GM10248 (cell line): ENCODE data around the gene ARHGAP15.

Source experiments
- CTCF ChIA-PET: fragments of 300-600 bp; sonication (Branson Sonifier 250); formaldehyde crosslinking; extraction: SDS; loops from one replicate; lab custom pipeline; 2021; ENCODE audit warnings: antibody characterized with exemption; lab: Yijun Ruan, JAX
- POLR2A ChIA-PET: fragments of 350-650 bp; sonication (Branson Sonifier 250); formaldehyde crosslinking; extraction: SDS; loops from one replicate; lab custom pipeline; 2020; ENCODE audit warnings: antibody characterized with exemption; lab: Yijun Ruan, JAX
- DNase-seq: peaks from one replicate; pipeline ENCODE4 v3.0.0; 2012; ENCODE audit errors: extremely low spot score
- CTCF ChIP-seq: IDR thresholded peaks from 2 replicates; pipeline ENCODE4 v1.5.1; 2012; ENCODE audit warnings: mild to moderate bottlenecking, low read depth; ENCODE audit errors: extremely low read depth, missing control alignments, control extremely low read depth

The ARHGAP15 gene

GRCh38 chr2:143685421-143686078 is 556.3 kb downstream of the ARHGAP15 start:
- POLR2A ChIA-PET = interaction anchor here (0.6 kb wide), 1 partner anchor 137 kb away, joined by 3 read pairs; no protein-coding TSS in a partner anchor
- no peak for DNase-seq
- CTCF ChIA-PET = interaction anchor here (0.8 to 1.8 kb wide), 5 partner anchors 9 to 67 kb away, joined by 3 to 6 read pairs (median 3); no protein-coding TSS in a partner anchor
- no peak for TF ChIP-seq CTCF

- peak; percentile 24 for TF ChIP-seq CTCF
- ChIA-PET CTCF (interaction anchor here (0.7 to 1.6 kb wide), 10 partner anchors 8 to 78 kb away, joined by 3 to 4 read pairs (median 3); no protein-coding TSS in a partner anchor), POLR2A (no interaction called here)
- peak; percentile 24 for DNase-seq
Measured at GRCh38 chr2:143686585-143687164, 557.5 kb downstream of the ARHGAP15 start.

GRCh38 chr2:143688248-143688647 is 559.0 kb downstream of the ARHGAP15 start:
- no peak for TF ChIP-seq CTCF
- ChIA-PET CTCF (interaction anchor here (3.2 kb wide), 1 partner anchor 10 kb away, joined by 10 read pairs; no protein-coding TSS in a partner anchor), POLR2A (no interaction called here)

GRCh38 chr2:143688815-143689214 is 559.6 kb downstream of the ARHGAP15 start:
- POLR2A ChIA-PET = no interaction called here

More at GRCh38 chr2:143688248-143688647, 559.0 kb downstream of the ARHGAP15 start:
- DNase-seq = no peak

GRCh38 chr2:143689541-143689940 is 560.3 kb downstream of the ARHGAP15 start:
- CTCF ChIA-PET = interaction anchor here (0.9 to 3.2 kb wide), 3 partner anchors 9 to 19 kb away, joined by 3 to 10 read pairs (median 4); no protein-coding TSS in a partner anchor
- no peak for DNase-seq
- POLR2A ChIA-PET = interaction anchor here (0.5 kb wide), 1 partner anchor 43 kb away, joined by 9 read pairs; no protein-coding TSS in a partner anchor
- no peak for TF ChIP-seq CTCF

More at GRCh38 chr2:143688815-143689214, 559.6 kb downstream of the ARHGAP15 start:
- no peak for TF ChIP-seq CTCF
- CTCF ChIA-PET = interaction anchor here (0.9 to 3.2 kb wide), 2 partner anchors 9 to 10 kb away, joined by 4 to 10 read pairs; no protein-coding TSS in a partner anchor
- DNase-seq = no peak

- CTCF ChIA-PET = interaction anchor here (1.6 to 3.2 kb wide), 2 partner anchors 8 to 18 kb away, joined by 3 to 10 read pairs; no protein-coding TSS in a partner anchor
- no peak for DNase-seq
- TF ChIP-seq CTCF = no peak
- POLR2A ChIA-PET = interaction anchor here (0.5 kb wide), 1 partner anchor 42 kb away, joined by 9 read pairs; no protein-coding TSS in a partner anchor
Measured at GRCh38 chr2:143690235-143690634, 561.0 kb downstream of the ARHGAP15 start.
